HEK293 (cell line): Measurements from ENCODE around the gene PAQR6.

Source experiments
- GLIS2 ChIP-seq: fragments of 450-650 bp; formaldehyde crosslinking; IDR thresholded peaks from 2 replicates; pipeline ENCODE4 v1.5.1; 2016; ENCODE audit warnings: missing biosample characterization, missing genetic modification characterization
- HOXA7 ChIP-seq: sonication (generic); formaldehyde crosslinking; IDR thresholded peaks from 2 replicates; pipeline ENCODE4 v1.8.1; 2022; ENCODE audit warnings: missing genetic modification reagents, borderline replicate concordance
- SALL2 ChIP-seq: fragments of 450-650 bp; formaldehyde crosslinking; IDR thresholded peaks from 2 replicates; pipeline ENCODE4 v1.5.0; 2017; ENCODE audit warnings: missing biosample characterization, mild to moderate bottlenecking, missing genetic modification characterization, borderline replicate concordance
- SP2 ChIP-seq: fragments of 450-650 bp; formaldehyde crosslinking; IDR thresholded peaks from 2 replicates; pipeline ENCODE4 v1.5.1; 2016; ENCODE audit warnings: missing biosample characterization, missing genetic modification characterization
- TCF7L2 ChIP-seq: IDR thresholded peaks from 2 replicates; pipeline ENCODE4 v1.6.1; 2011; ENCODE audit warnings: low read depth, mild to moderate bottlenecking, inconsistent platforms, low read length, moderate library complexity, borderline replicate concordance
- YY2 ChIP-seq: fragments of 450-650 bp; formaldehyde crosslinking; IDR thresholded peaks from 2 replicates; pipeline ENCODE4 v1.5.1; 2016; ENCODE audit warnings: missing biosample characterization, missing genetic modification characterization
- ZBTB17 ChIP-seq: fragments of 450-650 bp; formaldehyde crosslinking; IDR thresholded peaks from 2 replicates; pipeline ENCODE4 v1.5.1; 2016; ENCODE audit warnings: missing biosample characterization, missing genetic modification characterization
- ZEB2 ChIP-seq: fragments of 450-650 bp; formaldehyde crosslinking; IDR thresholded peaks from 2 replicates; pipeline ENCODE4 v1.5.1; 2016; ENCODE audit warnings: missing biosample characterization, missing genetic modification characterization
- ZFHX2 ChIP-seq: fragments of 450-650 bp; formaldehyde crosslinking; conservative IDR thresholded peaks from 2 replicates; pipeline ENCODE4 v1.5.1; 2016; ENCODE audit warnings: missing biosample characterization, missing genetic modification characterization
- ZNF16 ChIP-seq: fragments of 450-650 bp; formaldehyde crosslinking; IDR thresholded peaks from 2 replicates; pipeline ENCODE4 v1.5.1; 2016; ENCODE audit warnings: low read depth, missing biosample characterization, missing genetic modification characterization
- ZNF214 ChIP-seq: fragments of 450-650 bp; formaldehyde crosslinking; IDR thresholded peaks from 2 replicates; pipeline ENCODE4 v1.5.1; 2017; ENCODE audit warnings: missing biosample characterization, mild to moderate bottlenecking, missing genetic modification characterization, borderline replicate concordance
- ZNF239 ChIP-seq: fragments of 450-650 bp; formaldehyde crosslinking; IDR thresholded peaks from 2 replicates; pipeline ENCODE4 v1.5.1; 2016; ENCODE audit warnings: missing biosample characterization, missing genetic modification characterization
- ZNF324 ChIP-seq: fragments of 450-650 bp; formaldehyde crosslinking; IDR thresholded peaks from 2 replicates; pipeline ENCODE4 v1.5.1; 2016; ENCODE audit warnings: missing biosample characterization, missing genetic modification characterization
- ZNF394 ChIP-seq: fragments of 450-650 bp; formaldehyde crosslinking; IDR thresholded peaks from 2 replicates; pipeline ENCODE4 v1.5.1; 2016; ENCODE audit warnings: missing biosample characterization, missing genetic modification characterization, mild to moderate bottlenecking, moderate library complexity, borderline replicate concordance
- ZNF398 ChIP-seq: fragments of 450-650 bp; formaldehyde crosslinking; IDR thresholded peaks from 2 replicates; pipeline ENCODE4 v1.5.1; 2017; ENCODE audit warnings: missing biosample characterization, missing genetic modification characterization
- ZNF416 ChIP-seq: fragments of 450-650 bp; formaldehyde crosslinking; IDR thresholded peaks from 2 replicates; pipeline ENCODE4 v1.5.1; 2016; ENCODE audit warnings: missing biosample characterization, missing genetic modification characterization
- ZNF513 ChIP-seq: fragments of 450-650 bp; IDR thresholded peaks from 2 replicates; pipeline ENCODE4 v1.5.1; 2018; ENCODE audit warnings: missing biosample characterization, missing genetic modification characterization
- ZNF560 ChIP-seq: fragments of 450-650 bp; formaldehyde crosslinking; IDR thresholded peaks from 2 replicates; pipeline ENCODE4 v1.5.1; 2017; ENCODE audit warnings: missing biosample characterization, missing genetic modification characterization, borderline replicate concordance
- ZNF621 ChIP-seq: fragments of 450-650 bp; formaldehyde crosslinking; IDR thresholded peaks from 2 replicates; pipeline ENCODE4 v1.5.1; 2017; ENCODE audit warnings: missing biosample characterization, missing genetic modification characterization
- ZNF670 ChIP-seq: fragments of 450-650 bp; formaldehyde crosslinking; IDR thresholded peaks from 2 replicates; pipeline ENCODE4 v1.5.1; 2016; ENCODE audit warnings: missing biosample characterization, missing genetic modification characterization, low read depth
- ZNF792 ChIP-seq: fragments of 450-650 bp; formaldehyde crosslinking; IDR thresholded peaks from 2 replicates; pipeline ENCODE4 v1.5.1; 2016; ENCODE audit warnings: missing biosample characterization, missing genetic modification characterization
- ZNF830 ChIP-seq: fragments of 450-650 bp; IDR thresholded peaks from 2 replicates; pipeline ENCODE4 v1.5.0; 2018; ENCODE audit warnings: missing biosample characterization, missing genetic modification characterization, low read depth, mild to moderate bottlenecking, moderate library complexity
- ZNF837 ChIP-seq: fragments of 450-650 bp; formaldehyde crosslinking; IDR thresholded peaks from 2 replicates; pipeline ENCODE4 v1.5.1; 2016; ENCODE audit warnings: missing biosample characterization, missing genetic modification characterization
- ZSCAN30 ChIP-seq: fragments of 450-650 bp; IDR thresholded peaks from 2 replicates; pipeline ENCODE4 v1.5.1; 2018; ENCODE audit warnings: missing biosample characterization, mild to moderate bottlenecking, missing genetic modification characterization, moderate library complexity
- ZXDB ChIP-seq: fragments of 450-650 bp; formaldehyde crosslinking; IDR thresholded peaks from 2 replicates; pipeline ENCODE4 v1.5.1; 2016; ENCODE audit warnings: missing biosample characterization, missing genetic modification characterization
- TF ChIP-seq, protein P1 (sequence below): fragments of 450-650 bp; formaldehyde crosslinking; IDR thresholded peaks from 2 replicates; pipeline ENCODE4 v1.5.1; 2016; ENCODE audit warnings: missing biosample characterization, missing genetic modification characterization
- TF ChIP-seq, protein P2 (sequence below): fragments of 450-650 bp; formaldehyde crosslinking; IDR thresholded peaks from 2 replicates; pipeline ENCODE4 v1.5.1; 2016; ENCODE audit warnings: missing biosample characterization, missing genetic modification characterization, low read depth
- TF ChIP-seq, protein P3 (sequence below): fragments of 450-650 bp; formaldehyde crosslinking; IDR thresholded peaks from 2 replicates; pipeline ENCODE4 v1.5.1; 2016; ENCODE audit warnings: missing biosample characterization, missing genetic modification characterization

Gene PAQR6

DNA sequence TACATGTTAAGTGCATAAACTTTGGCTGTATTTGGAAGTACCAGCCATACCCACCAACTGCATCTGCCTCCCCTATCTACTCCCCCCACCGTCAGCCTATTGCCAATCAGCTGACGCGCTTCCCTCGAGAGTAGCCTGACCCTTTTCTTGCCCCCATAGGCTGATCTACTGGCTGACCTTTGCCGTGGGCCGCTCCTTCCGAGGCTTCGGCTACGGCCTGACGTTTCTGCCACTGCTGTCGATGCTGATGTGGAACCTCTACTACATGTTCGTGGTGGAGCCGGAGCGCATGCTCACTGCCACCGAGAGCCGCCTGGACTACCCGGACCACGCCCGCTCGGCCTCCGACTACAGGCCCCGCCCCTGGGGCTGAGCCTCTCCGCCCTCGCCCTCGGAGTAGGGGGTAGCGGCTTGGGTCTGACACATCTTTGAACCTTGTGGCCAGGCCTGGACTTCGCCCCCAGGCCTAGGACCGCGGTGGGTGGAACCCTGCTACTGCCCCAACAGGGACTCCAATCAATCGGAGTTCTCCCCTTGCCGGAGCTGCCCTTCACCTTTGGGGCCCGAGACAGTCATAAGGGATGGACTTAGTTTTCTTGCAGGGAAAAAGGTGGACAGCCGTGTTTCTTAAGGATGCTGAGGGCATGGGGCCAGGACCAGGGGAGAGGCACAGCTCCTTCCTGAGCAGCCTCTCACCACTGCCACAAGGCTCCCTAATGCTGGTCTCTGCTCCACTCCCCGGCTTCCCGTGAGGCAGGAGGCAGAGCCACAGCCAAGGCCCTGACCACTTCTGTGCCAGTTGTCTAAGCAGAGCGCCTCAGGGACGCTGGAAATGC lies 43.6 kb upstream of the PAQR6 start (continued):
- TF ChIP-seq ZNF239 (tag by site-specific recombination) = no peak
- no peak for TF ChIP-seq ZNF513
- TF ChIP-seq ZNF16 (tag by site-specific recombination) = no peak
- TF ChIP-seq SALL2 (tag by site-specific recombination) = no peak
- TF ChIP-seq ZNF324 (tag by site-specific recombination) = no peak
- peak; percentile 59 for TF ChIP-seq ZBTB17
- TF ChIP-seq, protein P1, sequence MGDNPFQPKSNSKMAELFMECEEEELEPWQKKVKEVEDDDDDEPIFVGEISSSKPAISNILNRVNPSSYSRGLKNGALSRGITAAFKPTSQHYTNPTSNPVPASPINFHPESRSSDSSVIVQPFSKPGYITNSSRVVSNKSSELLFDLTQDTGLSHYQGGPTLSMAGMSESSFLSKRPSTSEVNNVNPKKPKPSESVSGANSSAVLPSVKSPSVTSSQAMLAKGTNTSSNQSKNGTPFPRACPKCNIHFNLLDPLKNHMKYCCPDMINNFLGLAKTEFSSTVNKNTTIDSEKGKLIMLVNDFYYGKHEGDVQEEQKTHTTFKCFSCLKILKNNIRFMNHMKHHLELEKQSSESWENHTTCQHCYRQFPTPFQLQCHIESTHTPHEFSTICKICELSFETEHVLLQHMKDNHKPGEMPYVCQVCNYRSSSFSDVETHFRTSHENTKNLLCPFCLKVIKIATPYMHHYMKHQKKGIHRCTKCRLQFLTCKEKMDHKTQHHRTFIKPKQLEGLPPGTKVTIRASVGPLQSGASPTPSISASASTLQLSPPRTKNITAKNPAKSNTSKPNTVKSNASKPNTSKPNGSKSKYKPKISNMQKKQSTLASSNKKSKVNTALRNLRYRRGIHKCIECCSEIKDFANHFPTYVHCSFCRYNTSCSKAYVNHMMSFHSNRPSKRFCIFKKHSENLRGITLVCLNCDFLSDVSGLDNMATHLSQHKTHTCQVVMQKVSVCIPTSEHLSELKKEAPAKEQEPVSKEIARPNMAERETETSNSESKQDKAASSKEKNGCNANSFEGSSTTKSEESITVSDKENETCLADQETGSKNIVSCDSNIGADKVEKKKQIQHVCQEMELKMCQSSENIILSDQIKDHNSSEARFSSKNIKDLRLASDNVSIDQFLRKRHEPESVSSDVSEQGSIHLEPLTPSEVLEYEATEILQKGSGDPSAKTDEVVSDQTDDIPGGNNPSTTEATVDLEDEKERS (tag by site-specific recombination) = no peak
- TF ChIP-seq, protein P2, sequence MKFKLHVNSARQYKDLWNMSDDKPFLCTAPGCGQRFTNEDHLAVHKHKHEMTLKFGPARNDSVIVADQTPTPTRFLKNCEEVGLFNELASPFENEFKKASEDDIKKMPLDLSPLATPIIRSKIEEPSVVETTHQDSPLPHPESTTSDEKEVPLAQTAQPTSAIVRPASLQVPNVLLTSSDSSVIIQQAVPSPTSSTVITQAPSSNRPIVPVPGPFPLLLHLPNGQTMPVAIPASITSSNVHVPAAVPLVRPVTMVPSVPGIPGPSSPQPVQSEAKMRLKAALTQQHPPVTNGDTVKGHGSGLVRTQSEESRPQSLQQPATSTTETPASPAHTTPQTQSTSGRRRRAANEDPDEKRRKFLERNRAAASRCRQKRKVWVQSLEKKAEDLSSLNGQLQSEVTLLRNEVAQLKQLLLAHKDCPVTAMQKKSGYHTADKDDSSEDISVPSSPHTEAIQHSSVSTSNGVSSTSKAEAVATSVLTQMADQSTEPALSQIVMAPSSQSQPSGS (tag by site-specific recombination) = no peak
- no peak for TF ChIP-seq ZNF214 (tag by site-specific recombination)
- no peak for TF ChIP-seq TCF7L2
- no peak for TF ChIP-seq ZNF416 (tag by site-specific recombination)
- TF ChIP-seq ZNF837 = no peak
- TF ChIP-seq ZSCAN30 (tag by site-specific recombination) = no peak
- TF ChIP-seq ZNF830 (tag by site-specific recombination) = no peak
- TF ChIP-seq YY2 = no peak
- TF ChIP-seq ZNF621 (tag by site-specific recombination) = no peak
- 0 out of 2 replicates have a peak, but pooled peaks have one; percentile 17 for TF ChIP-seq ZFHX2 (tag by site-specific recombination)
- no peak for TF ChIP-seq ZNF792
- no peak for TF ChIP-seq ZNF670 (tag by site-specific recombination)
- no peak for TF ChIP-seq ZNF394
- TF ChIP-seq ZEB2 = no peak
- no peak for TF ChIP-seq ZXDB (tag by site-specific recombination)
- TF ChIP-seq ZNF560 = no peak
- TF ChIP-seq, protein P3, sequence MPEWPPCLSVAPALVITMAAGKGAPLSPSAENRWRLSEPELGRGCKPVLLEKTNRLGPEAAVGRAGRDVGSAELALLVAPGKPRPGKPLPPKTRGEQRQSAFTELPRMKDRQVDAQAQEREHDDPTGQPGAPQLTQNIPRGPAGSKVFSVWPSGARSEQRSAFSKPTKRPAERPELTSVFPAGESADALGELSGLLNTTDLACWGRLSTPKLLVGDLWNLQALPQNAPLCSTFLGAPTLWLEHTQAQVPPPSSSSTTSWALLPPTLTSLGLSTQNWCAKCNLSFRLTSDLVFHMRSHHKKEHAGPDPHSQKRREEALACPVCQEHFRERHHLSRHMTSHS = no peak
- TF ChIP-seq HOXA7 (CRISPR knock-in tag) = no peak
- peak; percentile 63 for TF ChIP-seq SP2 (tag by site-specific recombination)
- TF ChIP-seq ZNF398 (tag by site-specific recombination) = no peak
- peak; percentile 29; the same call in 1 of the 2 replicates for TF ChIP-seq GLIS2 (tag by site-specific recombination)
